Activated CD8-positive, alpha-beta memory T cell treated with anti-CD3 and anti-CD28 coated beads, Interleukin-2, amount 50 U/mL, for 4 hours (primary cell): ENCODE results near the gene FLOT1.
"Not testable (repeated sequence)": the region's sequence is repeated elsewhere in the genome, so short reads cannot be mapped to it uniquely, and the experiment has no call there.

Experiments used
- DNase-seq: peaks from one replicate; pipeline ENCODE4 v3.0.0-alpha.2; 2020

FLOT1 gene

GRCh38 chr6:30744054-30744805, 1.7 kb upstream of the FLOT1 start, which contains the start of gene IER3:
TSS of gene IER3 (minus strand) at chr6:30744547. CDS start at chr6:30744518, 29 bp downstream.
- DNase-seq: peak; percentile 81

GRCh38 chr6:30743099-30744053, 889 bp upstream of the FLOT1 start:
- peak; percentile 42 for DNase-seq

GRCh38 chr6:30741789-30742315, 635 bp downstream of the FLOT1 start:
- no peak for DNase-seq

GRCh38 chr6:30741063-30741779, 1.3 kb downstream of the FLOT1 start:
- no peak for DNase-seq

- DNase-seq: no peak
Measured at GRCh38 chr6:30740540-30740870, 2.0 kb downstream of the FLOT1 start.

- DNase-seq: no peak
Measured at GRCh38 chr6:30738532-30738931, 4.0 kb downstream of the FLOT1 start.

- no peak for DNase-seq
Measured at GRCh38 chr6:30735668-30736314, 6.7 kb downstream of the FLOT1 start.

- DNase-seq: no peak
Measured at GRCh38 chr6:30732237-30732943, 10.1 kb downstream of the FLOT1 start.

GRCh38 chr6:30730601-30731435, 11.7 kb downstream of the FLOT1 start:
- peak; percentile 85 for DNase-seq

GRCh38 chr6:30727920-30728553, 14.4 kb downstream of the FLOT1 start:
- no peak for DNase-seq

GRCh38 chr6:30726506-30727413, 15.7 kb downstream of the FLOT1 start:
- DNase-seq: no peak

GRCh38 chr6:30725713-30726505, 16.6 kb downstream of the FLOT1 start:
- no peak for DNase-seq

- DNase-seq: no peak
Measured at GRCh38 chr6:30724906-30725667, 17.4 kb downstream of the FLOT1 start.

- DNase-seq: not testable (repeated sequence)
Measured at GRCh38 chr6:30723843-30724741, 18.4 kb downstream of the FLOT1 start.

- not testable (repeated sequence) for DNase-seq
Measured at GRCh38 chr6:30723159-30723842, 19.2 kb downstream of the FLOT1 start.
